ENCODE data around the gene GRIK3.

The GRIK3 gene

DNA sequence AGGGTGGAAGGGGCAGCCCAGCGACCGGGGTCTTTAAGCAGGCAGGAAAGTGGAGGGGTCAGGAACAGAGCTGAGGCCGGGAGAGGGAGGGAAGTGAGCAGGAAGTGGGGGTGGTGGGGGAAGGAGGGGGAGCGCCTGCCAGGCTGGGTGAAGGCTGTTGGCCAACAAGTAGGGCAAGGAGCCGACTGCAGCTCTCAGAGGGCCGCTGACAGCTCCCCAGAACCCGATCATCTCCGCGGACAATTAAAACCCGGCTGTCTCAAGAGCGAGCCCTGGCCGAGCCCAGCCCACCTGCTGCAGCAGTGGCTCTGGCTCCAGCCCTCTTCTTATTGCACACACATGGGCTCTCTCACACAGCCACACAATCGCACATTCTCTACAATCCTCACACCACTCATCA is 51.6 kb downstream of the GRIK3 start:
- H3K4me3 ChIP-seq (ENCODE audit: low read depth, low read length) = no peak overlapping the region
- no peak for DNase-seq (ENCODE audit: low read depth)
- no peak for TF ChIP-seq CTCF (IDR thresholded peaks at IDR 0.05; ENCODE audit: insufficient read depth, low read depth, low read length, missing control alignments)

DNA sequence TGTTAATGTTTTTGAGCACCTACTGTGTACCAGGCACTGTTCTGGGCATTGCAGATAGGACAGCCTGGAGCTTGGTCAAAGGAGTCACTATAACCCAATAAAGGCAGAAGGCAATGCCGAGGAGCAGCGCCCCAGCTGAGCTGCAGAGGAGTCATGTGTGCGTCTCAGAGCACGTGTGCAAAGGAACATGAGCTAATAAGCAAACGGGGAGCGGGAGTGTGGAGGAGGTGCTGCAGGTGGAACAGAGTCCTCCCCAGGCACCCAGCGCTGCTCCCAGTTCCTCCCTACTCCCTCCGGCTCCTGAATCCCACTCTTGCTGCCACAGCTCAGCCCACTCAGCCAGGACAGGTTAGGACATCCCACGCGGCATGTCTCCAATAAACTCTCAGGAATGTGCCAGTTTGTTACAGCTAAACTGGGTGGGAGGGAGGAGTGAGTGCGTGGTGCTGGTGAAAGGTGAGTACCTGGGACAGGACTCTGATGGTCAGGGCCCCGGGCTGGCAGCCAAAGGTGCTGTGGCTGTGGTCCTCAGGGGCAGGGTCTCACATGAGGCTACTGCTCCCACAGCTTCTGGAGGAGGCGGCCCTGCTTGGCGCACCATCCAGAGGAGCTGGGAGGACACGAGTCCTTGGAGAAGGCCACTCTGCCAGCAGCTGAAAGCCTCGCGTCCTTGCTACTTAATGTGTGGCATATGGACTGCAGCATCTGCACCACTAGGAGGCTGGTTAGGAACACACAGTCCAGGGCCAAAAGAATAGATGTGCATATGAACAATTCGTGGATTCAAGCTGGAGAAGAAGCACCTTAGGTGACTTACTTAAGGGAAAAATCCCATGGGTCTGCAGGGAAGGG is 52.3 kb downstream of the GRIK3 start:
- H3K4me3 ChIP-seq (ENCODE audit: low read depth, low read length) = no peak overlapping the region
- no peak for TF ChIP-seq CTCF (IDR thresholded peaks at IDR 0.05; ENCODE audit: insufficient read depth, low read depth, low read length, missing control alignments)
- DNase-seq (ENCODE audit: low read depth) = no peak

DNA sequence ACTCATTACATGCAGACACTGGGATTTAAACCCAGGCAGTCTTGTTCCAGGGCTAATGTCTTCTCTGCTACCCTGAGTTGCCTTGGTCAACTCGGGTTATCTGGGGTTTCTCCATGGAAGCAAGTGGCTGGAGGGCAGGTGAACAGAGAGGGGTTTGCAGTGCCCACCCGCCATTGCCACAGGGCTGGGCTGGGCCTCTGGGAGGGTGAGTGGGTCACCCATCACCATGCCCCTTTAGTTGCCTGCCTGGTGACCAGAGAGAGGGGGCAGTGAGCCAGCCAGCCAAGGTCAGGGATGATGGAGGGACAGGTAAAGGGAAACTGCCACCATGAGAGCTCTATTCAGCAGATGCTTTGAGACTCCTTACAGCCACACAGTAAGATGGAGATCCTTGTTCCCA is 53.2 kb downstream of the GRIK3 start:
- TF ChIP-seq CTCF (IDR thresholded peaks at IDR 0.05; ENCODE audit: insufficient read depth, low read depth, low read length, missing control alignments) = no peak
- DNase-seq (ENCODE audit: low read depth) = no peak
- H3K4me3 ChIP-seq (ENCODE audit: low read depth, low read length) = no peak overlapping the region

- no peak for TF ChIP-seq CTCF (IDR thresholded peaks at IDR 0.05; ENCODE audit: insufficient read depth, low read depth, low read length, missing control alignments)
- no peak for DNase-seq (ENCODE audit: low read depth)
- no peak overlapping the region for H3K4me3 ChIP-seq (ENCODE audit: low read depth, low read length)
These were observed 56.4 kb downstream of the GRIK3 start for GRCh38 chr1:36977731-36978406.

- no peak for TF ChIP-seq CTCF (IDR thresholded peaks at IDR 0.05; ENCODE audit: insufficient read depth, low read depth, low read length, missing control alignments)
- DNase-seq (ENCODE audit: low read depth) = no peak
- no peak overlapping the region for H3K4me3 ChIP-seq (ENCODE audit: low read depth, low read length)
These were observed 58.7 kb downstream of the GRIK3 start for GRCh38 chr1:36975642-36976041.

GRCh38 chr1:36973056-36973455 is 61.3 kb downstream of the GRIK3 start:
- no peak for DNase-seq (ENCODE audit: low read depth)
- no peak overlapping the region for H3K4me3 ChIP-seq (ENCODE audit: low read depth, low read length)
- no peak for TF ChIP-seq CTCF (IDR thresholded peaks at IDR 0.05; ENCODE audit: insufficient read depth, low read depth, low read length, missing control alignments)
